DND-41 (cell line): ENCODE data around the gene CPXM1.

Source experiments
- ATAC-seq: fragments of 200-7000 bp; cut with Tn5 transposase; 3 replicates; pipeline ENCODE4 v1.9.1; 2021; ENCODE audit warnings: low read depth; ENCODE audit not compliant: insufficient read depth
- DNase-seq: peaks from one replicate; pipeline ENCODE4 v3.0.0-alpha.2; 2020
- H2AFZ ChIP-seq: 2 replicates; pipeline ENCODE4 v1.6.0; 2012; ENCODE audit warnings: low read depth, low read length
- H3K27ac ChIP-seq: 2 replicates; pipeline ENCODE4 v1.5.1; 2012; ENCODE audit warnings: low read length, inconsistent platforms
- H3K27me3 ChIP-seq: fragments of 200-600 bp; sonication (generic); 2 replicates; pipeline ENCODE4 v1.6.0; 2012; ENCODE audit warnings: low read length, mild to moderate bottlenecking, inconsistent platforms; ENCODE audit not compliant: insufficient read depth, poor library complexity
- H3K36me3 ChIP-seq: 2 replicates; pipeline ENCODE4 v1.5.1; 2012; ENCODE audit warnings: low read length, inconsistent platforms; ENCODE audit not compliant: insufficient read depth
- H3K4me1 ChIP-seq: 2 replicates; pipeline ENCODE4 v1.5.1; 2012; ENCODE audit warnings: mild to moderate bottlenecking, low read length; ENCODE audit not compliant: insufficient read depth
- H3K4me2 ChIP-seq: 2 replicates; pipeline ENCODE4 v1.6.0; 2012; ENCODE audit warnings: mild to moderate bottlenecking, moderate library complexity, low read length, inconsistent platforms; ENCODE audit not compliant: insufficient read depth
- H3K4me3 ChIP-seq, 2 experiments: fragments of 200-600 bp in 1 of 2; shearing (Covaris generic) in 1 of 2; 2 replicates each; pipeline ENCODE4 v1.5.1; 2012 to 2016; ENCODE audit warnings: inconsistent platforms in 2 of 2, low read length in 2 of 2, mild to moderate bottlenecking in 2 of 2, low read depth in 1 of 2, moderate library complexity in 1 of 2
- H3K79me2 ChIP-seq: 2 replicates; pipeline ENCODE4 v1.6.0; 2012; ENCODE audit warnings: low read length, inconsistent platforms; ENCODE audit not compliant: insufficient read depth
- H3K9ac ChIP-seq: 2 replicates; pipeline ENCODE4 v1.6.0; 2012; ENCODE audit warnings: low read depth, mild to moderate bottlenecking, inconsistent platforms, low read length, moderate library complexity
- H3K9me3 ChIP-seq: 2 replicates; pipeline ENCODE4 v1.5.1; 2012; ENCODE audit warnings: low read length, moderate library complexity, mild to moderate bottlenecking, inconsistent platforms; ENCODE audit not compliant: insufficient read depth, severe bottlenecking
- H4K20me1 ChIP-seq: 2 replicates; pipeline ENCODE4 v1.6.0; 2012; ENCODE audit warnings: low read length; ENCODE audit not compliant: insufficient read depth
- EZH2 ChIP-seq: IDR thresholded peaks from 3 replicates; pipeline ENCODE4 v1.6.1; 2012; ENCODE audit warnings: borderline replicate concordance, low read depth, mild to moderate bottlenecking, moderate library complexity, low read length, inconsistent platforms; ENCODE audit not compliant: severe bottlenecking
- TF ChIP-seq, protein P1 (sequence below): IDR thresholded peaks from 2 replicates; pipeline ENCODE4 v1.5.1; 2012; ENCODE audit warnings: borderline replicate concordance, low read length, moderate library complexity, mild to moderate bottlenecking; ENCODE audit not compliant: poor library complexity, severe bottlenecking; ENCODE audit errors: extremely low read depth

CPXM1 gene

DNA sequence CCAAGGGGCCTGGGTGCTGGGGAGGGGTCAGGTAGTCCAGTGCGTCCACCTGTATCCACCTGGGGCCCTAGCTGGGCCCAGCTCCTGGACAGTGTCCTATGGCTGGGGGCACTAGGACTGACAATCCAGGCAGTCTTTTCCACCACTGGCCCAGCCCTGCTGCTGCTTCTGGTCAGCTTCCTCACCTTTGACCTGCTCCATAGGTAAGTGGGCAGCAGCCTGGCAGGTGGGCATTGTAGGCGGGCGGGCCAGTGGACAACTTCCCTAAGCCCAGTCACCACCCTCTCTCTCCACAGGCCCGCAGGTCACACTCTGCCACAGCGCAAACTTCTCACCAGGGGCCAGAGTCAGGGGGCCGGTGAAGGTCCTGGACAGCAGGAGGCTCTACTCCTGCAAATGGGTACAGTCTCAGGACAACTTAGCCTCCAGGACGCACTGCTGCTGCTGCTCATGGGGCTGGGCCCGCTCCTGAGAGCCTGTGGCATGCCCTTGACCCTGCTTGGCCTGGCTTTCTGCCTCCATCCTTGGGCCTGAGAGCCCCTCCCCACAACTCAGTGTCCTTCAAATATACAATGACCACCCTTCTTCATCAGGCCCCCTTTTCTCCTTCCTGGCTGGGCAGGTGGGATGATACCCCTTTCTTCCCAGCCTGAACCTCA is 14.9 kb upstream of the CPXM1 start:
- Histone ChIP-seq H3K9me3 (peaks cover 4% of the 10 kb centered on the region), H3K4me3 (no peak overlapping the region), H3K79me2 (no peaks in the 10 kb centered on the region), H3K4me2 (no peak overlapping the region), H3K27me3 (peaks cover 32% of the 10 kb centered on the region), H3K36me3 (no peaks in the 10 kb centered on the region), H3K27ac (no peak overlapping the region), H4K20me1 (peaks cover 56% of the 10 kb centered on the region), H3K9ac (no peak overlapping the region), H3K4me1 (no peaks in the 10 kb centered on the region), H2AFZ (no peak overlapping the region)
- TF ChIP-seq, protein P1, sequence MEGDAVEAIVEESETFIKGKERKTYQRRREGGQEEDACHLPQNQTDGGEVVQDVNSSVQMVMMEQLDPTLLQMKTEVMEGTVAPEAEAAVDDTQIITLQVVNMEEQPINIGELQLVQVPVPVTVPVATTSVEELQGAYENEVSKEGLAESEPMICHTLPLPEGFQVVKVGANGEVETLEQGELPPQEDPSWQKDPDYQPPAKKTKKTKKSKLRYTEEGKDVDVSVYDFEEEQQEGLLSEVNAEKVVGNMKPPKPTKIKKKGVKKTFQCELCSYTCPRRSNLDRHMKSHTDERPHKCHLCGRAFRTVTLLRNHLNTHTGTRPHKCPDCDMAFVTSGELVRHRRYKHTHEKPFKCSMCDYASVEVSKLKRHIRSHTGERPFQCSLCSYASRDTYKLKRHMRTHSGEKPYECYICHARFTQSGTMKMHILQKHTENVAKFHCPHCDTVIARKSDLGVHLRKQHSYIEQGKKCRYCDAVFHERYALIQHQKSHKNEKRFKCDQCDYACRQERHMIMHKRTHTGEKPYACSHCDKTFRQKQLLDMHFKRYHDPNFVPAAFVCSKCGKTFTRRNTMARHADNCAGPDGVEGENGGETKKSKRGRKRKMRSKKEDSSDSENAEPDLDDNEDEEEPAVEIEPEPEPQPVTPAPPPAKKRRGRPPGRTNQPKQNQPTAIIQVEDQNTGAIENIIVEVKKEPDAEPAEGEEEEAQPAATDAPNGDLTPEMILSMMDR = no peak
- no peak for TF ChIP-seq EZH2
- DNase-seq (no peak), ATAC-seq (no peak)

GRCh38 chr20:2814587-2815051 is 14.2 kb upstream of the CPXM1 start, which contains the start of gene C20orf141:
C20orf141 (plus strand) TSS chr20:2814987; CDS start chr20:2815185, 198 bp downstream.
- DNase-seq (no peak), ATAC-seq (peak; percentile 40)
- Histone ChIP-seq H3K36me3 (no peaks in the 10 kb centered on the region), H3K4me2 (no peak within 1 kb of the TSS), H3K9ac (no peak within 1 kb of the TSS), H3K4me3 (no peak within 1 kb of the TSS), H3K27ac (no peak within 1 kb of the TSS), H3K79me2 (no peaks in the 10 kb centered on the region), H2AFZ (no peak within 1 kb of the TSS), H4K20me1 (peaks cover 49% of the 10 kb centered on the region), H3K4me1 (no peaks in the 10 kb centered on the region), H3K9me3 (peaks cover 4% of the 10 kb centered on the region), H3K27me3 (peaks cover 25% of the 10 kb centered on the region)
- TF ChIP-seq, protein P1 = no peak
- TF ChIP-seq EZH2 = no peak

DNA sequence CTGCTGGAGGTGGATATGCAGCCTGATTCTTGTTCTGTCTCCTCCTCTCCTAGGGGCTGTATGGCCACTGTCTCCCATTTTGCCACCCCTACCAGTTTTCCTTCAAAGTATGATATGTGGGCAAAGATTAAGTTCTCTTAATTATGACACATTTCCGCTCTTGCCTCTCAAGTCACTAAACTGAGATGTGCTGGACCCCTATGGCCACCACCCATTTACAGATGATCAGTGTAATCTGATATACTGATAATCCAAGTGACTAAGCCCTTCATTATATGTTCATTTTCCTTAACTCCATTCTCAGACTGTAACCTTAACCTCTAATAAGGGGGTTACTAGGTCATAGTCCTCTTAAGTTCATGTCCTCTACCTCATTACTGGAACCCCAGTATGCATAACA is 13.6 kb upstream of the CPXM1 start:
- Histone ChIP-seq H3K27ac (no peak overlapping the region), H3K36me3 (no peaks in the 10 kb centered on the region), H4K20me1 (peaks cover 46% of the 10 kb centered on the region), H3K79me2 (no peaks in the 10 kb centered on the region), H3K9ac (no peak overlapping the region), H3K4me1 (no peaks in the 10 kb centered on the region), H3K27me3 (peaks cover 22% of the 10 kb centered on the region), H3K4me3 (no peak overlapping the region), H3K9me3 (peaks cover 4% of the 10 kb centered on the region), H2AFZ (no peak overlapping the region), H3K4me2 (no peak overlapping the region)
- no peak for DNase-seq
- TF ChIP-seq EZH2 = no peak
- TF ChIP-seq, protein P1 = no peak
- no peak for ATAC-seq

DNA sequence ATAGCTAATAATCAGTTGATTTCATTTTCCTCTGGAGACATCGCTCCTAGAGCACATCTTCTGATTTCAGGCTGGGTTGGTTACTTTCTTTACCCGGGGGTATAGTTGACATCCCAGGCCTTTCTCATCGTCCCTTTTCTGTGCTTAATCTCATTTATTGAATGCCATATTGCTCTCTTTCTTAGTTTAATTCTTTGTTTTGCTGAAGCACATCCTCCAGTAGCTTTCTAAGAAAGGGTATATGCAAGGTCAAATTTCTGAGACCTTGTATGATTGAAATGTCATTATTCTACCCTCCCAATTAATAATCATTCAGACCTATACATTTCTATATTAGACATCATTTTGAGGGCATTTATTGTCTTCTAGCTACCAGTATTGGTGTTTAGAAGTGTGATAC is 11.8 kb upstream of the CPXM1 start:
- peaks cover 4% of the 10 kb centered on the region for H3K9me3 ChIP-seq
- no peaks in the 10 kb centered on the region for H3K4me1 ChIP-seq
- H3K4me2 ChIP-seq = no peak overlapping the region
- ATAC-seq (no peak), DNase-seq (no peak)
- no peaks in the 10 kb centered on the region for H3K79me2 ChIP-seq
- no peak overlapping the region for H2AFZ ChIP-seq
- H3K36me3 ChIP-seq = no peaks in the 10 kb centered on the region
- no peak overlapping the region for H3K4me3 ChIP-seq
- H3K27ac ChIP-seq = no peak overlapping the region
- TF ChIP-seq, protein P1 = no peak
- H3K27me3 ChIP-seq = peaks cover 12% of the 10 kb centered on the region
- H4K20me1 ChIP-seq = peaks cover 33% of the 10 kb centered on the region
- H3K9ac ChIP-seq = no peak overlapping the region
